Right lobe of liver (tissue), 6 donors: Measurements from ENCODE around the gene ARHGEF12. TPM values are rescaled to one million over a fixed set of nuclear protein-coding genes. Genes with fewer than 3 reads are reported as not detected.

Source experiments
- ATAC-seq, 4 donors: fragments of 200-7000 bp; cut with Tn5 transposase; one replicate each; pipeline ENCODE4 v1.9.1; 2020; ENCODE audit warnings: mild to moderate bottlenecking in 4 of 4, moderate library complexity in 4 of 4
- DNase-seq, 3 donors: peaks; one replicate each; pipeline ENCODE4 v3.0.0-alpha.2; 2020
- H3K27ac ChIP-seq, 3 donors: fragments of 200-600 bp; one replicate each; pipeline ENCODE4 v1.8.0; 2022
- H3K27me3 ChIP-seq, 2 donors: fragments of 200-600 bp; one replicate each; pipeline ENCODE4 v1.8.0; 2022
- H3K36me3 ChIP-seq, 4 donors: fragments of 200-600 bp; sonication (generic) in 1 of 4; one replicate each; pipeline versions ENCODE4 v1.5.1 to v1.8.0; 2017 to 2022; ENCODE audit warnings: control low read depth in 1 of 4
- H3K4me1 ChIP-seq, 4 donors: fragments of 200-600 bp; sonication (generic) in 1 of 4; one replicate each; pipeline versions ENCODE4 v1.5.1 to v1.8.0; 2017 to 2022; ENCODE audit warnings: control low read depth in 1 of 4
- H3K4me3 ChIP-seq, 3 donors: fragments of 200-600 bp; one replicate each; pipeline ENCODE4 v1.8.0; 2022
- H3K9me3 ChIP-seq, 4 donors: fragments of 200-600 bp; sonication (generic) in 1 of 4; one replicate each; pipeline versions ENCODE4 v1.5.1 to v1.8.0; 2017 to 2022; ENCODE audit warnings: control low read depth in 1 of 4
- CTCF ChIP-seq, 4 donors: fragments of 200-600 bp in 3 of 4; fragments of 450-650 bp in 1 of 4; IDR thresholded peaks; one replicate each; pipeline versions ENCODE4 v1.5.1 to v1.8.0; 2016 to 2022; ENCODE audit warnings: antibody characterized with exemption in 4 of 4, mild to moderate bottlenecking in 2 of 4
- POLR2A ChIP-seq: fragments of 450-650 bp; IDR thresholded peaks from one replicate; pipeline ENCODE4 v1.6.1; 2017; ENCODE audit warnings: antibody characterized with exemption, mild to moderate bottlenecking
- WGBS: methylation state at CpG from one replicate; pipeline ENCODE4 v1.1.6; 2018; ENCODE audit warnings: low coverage, low lambda C conversion rate; ENCODE audit not compliant: insufficient coverage; ENCODE audit errors: missing lambda C conversion rate; 5-methylcytosine and 5-hydroxymethylcytosine counted together
- intact Hi-C, 2 donors: fragments of 100-400 bp; cut with DNase I; formaldehyde crosslinking; loops; one replicate each; pipeline versions ENCODE4 v1.11.2 to v1.14.1; 2022
- total RNA-seq, 6 experiments: library from RNA; depleted of rRNA in 2 of 6; stranded (reverse); fragments of >200 nt in 2 of 6; fragmentation: NEBNext Ultra II Directional in 3 of 6; extraction: Animal tissue kit (Norgen Biotek cat#: 25700) in 3 of 6; gene quantifications; one replicate each; pipeline versions ENCODE4 v1.1.0 to v1.2.4, GENCODE V29; 2016 to 2023
- donor health status: DM: no; HTN: yes; CAD: no.
- donor health status: DM: no; HTN: no; CAD: no.
- donor health status: DM: no; HTN: no; CAD: no.
- donor health status: DM: no; HTN: yes; CAD: no.
- donor health status: DM: no; HTN: yes; CAD: no.

Gene ARHGEF12
- total RNA-seq, 6 experiments from 2014 or later: 75.1 to 113 (median 94.0) TPM

GRCh38 chr11:120492486-120492885 lies 156.3 kb downstream of the ARHGEF12 start:
- Histone ChIP-seq H3K36me3 (peaks cover 0 to 5% (median 2%) of the 10 kb centered on the region in 4 donors), H3K4me1 (no peaks in the 10 kb centered on the region), H3K27me3 (no peaks in the 10 kb centered on the region), H3K27ac (no peak overlapping the region), H3K9me3 (no peaks in the 10 kb centered on the region), H3K4me3 (no peak overlapping the region)
- no peak for ATAC-seq
- 72% methylated on average over 3 of the region's 3 CpGs for WGBS
- no peak for DNase-seq
- no peak for TF ChIP-seq CTCF (IDR thresholded peaks at IDR 0.05)
- intact Hi-C loops: no loop called here

GRCh38 chr11:120494595-120494994 lies 158.4 kb downstream of the ARHGEF12 start:
- no peaks in the 10 kb centered on the region for H3K4me1 ChIP-seq
- intact Hi-C loops: no loop called here
- H3K4me3 ChIP-seq: no peak overlapping the region
- no peaks in the 10 kb centered on the region for H3K27me3 ChIP-seq
- no peaks in the 10 kb centered on the region for H3K9me3 ChIP-seq
- no peak overlapping the region for H3K27ac ChIP-seq
- no peak for DNase-seq
- WGBS: 46% methylated on average over 2 of the region's 2 CpGs
- ATAC-seq: no peak
- TF ChIP-seq POLR2A (no peak), CTCF (IDR thresholded peaks at IDR 0.05) (no peak)
- H3K36me3 ChIP-seq: peaks cover 0 to 5% (median 2%) of the 10 kb centered on the region in 4 donors

GRCh38 chr11:120499088-120499487 lies 162.9 kb downstream of the ARHGEF12 start:
- Histone ChIP-seq H3K4me3 (no peak overlapping the region), H3K27me3 (no peaks in the 10 kb centered on the region), H3K27ac (no peak overlapping the region), H3K9me3 (no peaks in the 10 kb centered on the region), H3K4me1 (no peaks in the 10 kb centered on the region), H3K36me3 (peaks cover 0 to 4% (median 0%) of the 10 kb centered on the region in 4 donors)
- whole genome bisulfite sequencing: 84% methylated on average over 8 of the region's 8 CpGs
- no peak for TF ChIP-seq POLR2A
- TF ChIP-seq CTCF (IDR thresholded peaks at IDR 0.05): no peak
- intact Hi-C loops: no loop called here
- ATAC-seq (no peak), DNase-seq (no peak)

GRCh38 chr11:120499859-120500258 lies 163.6 kb downstream of the ARHGEF12 start:
- 64% methylated on average over 4 of the region's 5 CpGs for WGBS
- H3K27me3 ChIP-seq: no peaks in the 10 kb centered on the region
- peaks cover 0 to 4% (median 0%) of the 10 kb centered on the region in 4 donors for H3K36me3 ChIP-seq
- intact Hi-C loops: no loop called here
- no peak for ATAC-seq
- H3K4me1 ChIP-seq: no peaks in the 10 kb centered on the region
- H3K9me3 ChIP-seq: no peaks in the 10 kb centered on the region
- no peak for DNase-seq
- H3K4me3 ChIP-seq: no peak overlapping the region
- TF ChIP-seq POLR2A (no peak), CTCF (IDR thresholded peaks at IDR 0.05) (no peak)
- no peak overlapping the region for H3K27ac ChIP-seq
